ENCODE data around the gene CCDC148. TPM values are rescaled to one million over a fixed set of nuclear protein-coding genes. Genes with fewer than 3 reads are reported as not detected.

CCDC148 gene
- total and polyA plus RNA-seq, 2 donors (not counting 3 experiments of a cell fraction or from before 2014, with no cell fraction given) = 0.04 to 0.69 TPM

- H3K4me2 ChIP-seq (ENCODE audit: insufficient read depth, low read length) = peak overlapping the region; percentile 92
- H3K4me1 ChIP-seq (ENCODE audit: control insufficient read depth, extremely low read depth, insufficient read depth, low read length) = peaks cover 38% of the 10 kb centered on the region
- dilution Hi-C loops (cut with MboI; ENCODE audit: extremely low pct_ligation_motif_present, low sequenced_read_pairs) (no loop called here), intact Hi-C loops (cut with micrococcal nuclease) (loop anchor here (1.0 to 10.0 kb wide), 6 partner anchors 168 to 674 kb away; no protein-coding TSS in a partner anchor)
- no peaks in the 10 kb centered on the region for H3K9me3 ChIP-seq (replicated peaks; ENCODE audit: control insufficient read depth, insufficient read depth, low read length)
- ChIA-PET POLR2A (interaction anchor here (0.7 kb wide), 1 partner anchor 264 kb away, joined by 3 read pairs; no protein-coding TSS in a partner anchor), CTCF (interaction anchor here (0.9 to 4.7 kb wide), 16 partner anchors 18 to 434 kb away, joined by 3 to 63 read pairs (median 6); no protein-coding TSS in a partner anchor)
- TF ChIP-seq POLR2A (IDR thresholded peaks at IDR 0.05; ENCODE audit: low read depth, low read length) (no peak), FOS (IDR thresholded peaks at IDR 0.05; ENCODE audit: borderline replicate concordance, insufficient read depth, low read length) (no peak), MYC (IDR thresholded peaks at IDR 0.05; ENCODE audit: low read depth, low read length) (no peak), CTCF (IDR thresholded peaks at IDR 0.05; ENCODE audit: extremely low read depth in 1 of 2, insufficient read depth in 1 of 2, low read depth in 1 of 2, low read length in 2 of 2) (no peak), POLR2AphosphoS5 (IDR thresholded peaks at IDR 0.05; ENCODE audit: insufficient read depth, low read depth, low read length) (no peak), GATA2 (IDR thresholded peaks at IDR 0.05; ENCODE audit: insufficient read depth, insufficient read length, low read depth, low read length) (no peak), MAX (IDR thresholded peaks at IDR 0.05; ENCODE audit: insufficient read depth, insufficient read length) (no peak), EZH2 (IDR thresholded peaks at IDR 0.05; ENCODE audit: borderline replicate concordance, low read depth, low read length, severe bottlenecking) (no peak), JUN (IDR thresholded peaks at IDR 0.05; ENCODE audit: borderline replicate concordance, insufficient read depth, insufficient read length, low read depth) (no peak)
- H3K4me3 ChIP-seq (replicated peaks in 1 of 3; ENCODE audit: insufficient read depth in 1 of 3, low read depth in 1 of 3, low read length in 3 of 3) = peak overlapping the region; percentile 53 to 86 (median 81)
- no peak for FAIRE-seq
- H3K79me2 ChIP-seq (ENCODE audit: control insufficient read depth, insufficient read depth, low read length) = peaks cover 53% of the 10 kb centered on the region
- peaks cover 3 to 13% of the 10 kb centered on the region in 2 experiments for H3K27me3 ChIP-seq (ENCODE audit: control insufficient read depth in 2 of 2, insufficient read depth in 2 of 2, low read length in 2 of 2)
- no peak overlapping the region for H2AFZ ChIP-seq (ENCODE audit: low read depth, low read length)
- no peaks in the 10 kb centered on the region for H3K36me3 ChIP-seq (ENCODE audit: control insufficient read depth in 2 of 2, extremely low read depth in 1 of 2, insufficient read depth in 2 of 2, low read length in 2 of 2)
- peak overlapping the region; percentile 75 for H3K27ac ChIP-seq (ENCODE audit: insufficient read depth, low read depth, low read length)
- peak overlapping the region; percentile 73 for H3K9ac ChIP-seq (replicated peaks; ENCODE audit: extremely low read depth, insufficient read depth, low read length)
- no peak for DNase-seq (ENCODE audit: low read depth, low spot score)
- TSS peak; percentile 20 for BruUV-seq (replicated peaks)
- no peaks in the 10 kb centered on the region for H3K9me1 ChIP-seq (replicated peaks; ENCODE audit: control insufficient read depth, extremely low read depth, insufficient read depth, low read length)
- H4K20me1 ChIP-seq (replicated peaks; ENCODE audit: control insufficient read depth, extremely low read depth, insufficient read depth, low read length) = peaks cover 4% of the 10 kb centered on the region
These were observed 2.0 kb upstream of the CCDC148 start for GRCh38 chr2:158458617-158458920.

Measured in endothelial cell of umbilical vein (primary cell).